C4-2B (cell line): ENCODE results near the gene BFSP1.
A peak's percentile ranks its signal among the peaks of the same experiment; 100 is the strongest.

ENCODE experiments used
- H3K27ac ChIP-seq: fragments of 450-650 bp; 2 replicates; pipeline ENCODE4 v1.5.1; 2017
- CTCF ChIP-seq: fragments of 450-650 bp; conservative IDR thresholded peaks from 2 replicates; pipeline ENCODE4 v1.5.1; 2017; ENCODE audit warnings: mild to moderate bottlenecking
- ZFX ChIP-seq: fragments of 450-650 bp; IDR thresholded peaks from 2 replicates; pipeline ENCODE4 v1.6.1; 2017

Gene BFSP1

GRCh38 chr20:17571153-17571527 lies 40.0 kb upstream of the BFSP1 start:
- no peak for TF ChIP-seq CTCF
- TF ChIP-seq ZFX = no peak
- 0 out of 2 replicates have a peak overlapping the region, but pooled peaks have one; percentile 99 for H3K27ac ChIP-seq

- TF ChIP-seq ZFX (peak; percentile 70), CTCF (no peak)
Observed at GRCh38 chr20:17570347-17571152, 39.4 kb upstream of the BFSP1 start.

GRCh38 chr20:17569616-17570346 lies 38.6 kb upstream of the BFSP1 start, which contains the start of gene DSTN:
Gene DSTN (plus strand): TSS chr20:17570075. CDS start chr20:17570209, 134 bp downstream.
- TF ChIP-seq CTCF (no peak), ZFX (no peak)
- H3K27ac ChIP-seq = peak within 1 kb of the TSS; percentile 99

More at GRCh38 chr20:17570347-17571152, 39.4 kb upstream of the BFSP1 start:
- H3K27ac ChIP-seq = peak overlapping the region; percentile 99

- peak overlapping the region; percentile 99 for H3K27ac ChIP-seq
- TF ChIP-seq CTCF (no peak), ZFX (no peak)
Observed at GRCh38 chr20:17568972-17569521, 37.9 kb upstream of the BFSP1 start.

- H3K27ac ChIP-seq = peak overlapping the region; percentile 99
Observed at GRCh38 chr20:17568045-17568788, 37.0 kb upstream of the BFSP1 start.

GRCh38 chr20:17566345-17566744 lies 35.2 kb upstream of the BFSP1 start:
- no peak overlapping the region for H3K27ac ChIP-seq
- TF ChIP-seq ZFX = no peak
- no peak for TF ChIP-seq CTCF

More at GRCh38 chr20:17568045-17568788, 37.0 kb upstream of the BFSP1 start:
- TF ChIP-seq ZFX = no peak
- no peak; the same call in 1 of the 2 replicates for TF ChIP-seq CTCF
